CD4-positive, alpha-beta T cell treated with Interleukin-15 for 4 hours (primary cell): Measurements from ENCODE around the gene UBA52.
"Not testable (repeated sequence)": the region's sequence is repeated elsewhere in the genome, so short reads cannot be mapped to it uniquely, and the experiment has no call there.

Experiments
- DNase-seq: peaks from one replicate; pipeline ENCODE4 v3.0.0-alpha.2; 2020; ENCODE audit warnings: low spot score

The UBA52 gene

GRCh38 chr19:18571564-18572344 is at the start of gene UBA52:
Gene UBA52, plus strand, starts transcription at chr19:18571857. Its CDS starts 1,444 bp downstream, at chr19:18573301.
- peak; percentile 98 for DNase-seq

DNA sequence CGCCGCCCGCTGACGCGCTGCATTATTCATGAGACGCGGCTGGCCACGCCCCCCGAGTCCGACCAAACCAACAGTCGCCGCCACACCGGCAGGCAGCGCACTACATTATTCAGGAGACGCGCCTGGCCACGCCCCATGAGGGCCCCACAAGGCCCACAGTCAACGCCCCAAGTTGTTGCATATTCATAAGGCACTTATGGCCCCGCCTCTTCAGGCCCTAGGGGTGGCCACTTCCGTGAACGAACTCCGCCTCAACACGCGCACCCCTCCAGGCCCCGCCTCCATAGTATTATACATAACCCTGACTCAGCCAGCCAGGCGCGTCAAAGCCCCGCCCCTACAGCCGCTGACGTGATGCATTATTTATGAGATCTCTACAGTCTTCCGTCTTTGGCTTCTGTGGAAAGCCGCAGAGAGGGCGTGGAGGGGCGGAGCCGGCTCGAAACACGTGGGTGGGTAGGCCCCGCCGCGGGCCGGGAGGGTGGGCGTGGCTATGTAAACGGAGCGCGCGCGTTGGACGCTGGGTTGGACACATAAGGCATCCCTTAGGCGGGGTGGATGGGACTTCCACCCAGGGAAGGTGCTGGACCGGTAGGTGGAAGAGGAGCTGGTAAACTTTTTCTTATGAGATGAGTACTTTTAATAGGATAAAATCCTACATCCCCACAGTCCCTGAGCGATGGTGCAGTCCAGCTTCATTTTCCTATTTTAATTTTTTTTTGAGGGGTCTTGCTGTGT is 49.4 kb upstream of the UBA52 start:
- peak; percentile 100 for DNase-seq

DNA sequence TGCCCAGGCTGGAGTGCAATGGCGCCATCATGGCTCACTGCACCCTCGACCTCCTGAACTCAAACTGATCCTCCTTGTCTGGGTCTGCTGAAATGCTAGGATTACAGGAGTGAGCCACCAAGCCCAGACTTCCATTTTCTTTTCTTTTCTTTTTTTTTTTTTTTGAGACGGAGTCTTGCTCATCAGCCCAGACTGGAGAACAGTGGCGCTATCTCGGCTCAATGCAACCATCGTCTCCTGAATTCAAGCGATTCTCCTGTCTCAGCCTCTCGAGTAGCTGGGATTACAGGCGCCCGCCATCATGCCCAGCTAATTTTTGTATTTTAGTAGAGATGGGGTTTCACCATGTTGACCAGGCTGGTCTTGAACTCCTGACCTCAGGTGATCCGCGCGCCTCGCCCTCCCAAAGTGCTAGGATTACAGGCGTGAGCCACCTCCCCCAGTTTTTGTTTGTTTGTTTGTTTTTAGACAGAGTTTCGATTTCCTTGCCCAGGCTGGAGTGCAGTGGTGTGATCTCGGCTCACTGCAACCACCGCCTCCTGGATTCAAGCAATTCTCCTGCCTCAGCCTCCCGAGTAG is 48.7 kb upstream of the UBA52 start:
- not testable (repeated sequence) for DNase-seq

DNA sequence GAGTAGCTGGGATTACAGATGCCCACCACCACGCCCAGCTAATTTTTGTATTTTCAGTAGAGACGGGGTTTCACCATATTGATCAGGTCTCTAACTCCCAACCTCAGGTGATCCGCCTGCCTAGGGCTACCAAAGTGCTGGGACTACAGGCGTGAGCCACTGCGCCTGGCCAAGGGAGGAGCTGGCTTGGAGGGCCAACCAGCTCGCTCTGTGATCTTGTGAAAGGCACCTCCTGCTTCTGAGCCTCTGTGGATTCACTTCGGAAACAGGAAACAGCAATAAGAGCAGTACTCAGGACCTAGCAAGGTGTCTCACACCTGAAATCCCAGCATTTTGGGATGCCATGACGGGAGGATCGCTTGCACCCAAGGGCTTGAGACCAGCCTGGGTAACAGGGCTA is 47.8 kb upstream of the UBA52 start:
- no peak for DNase-seq

- no peak for DNase-seq
Measured at GRCh38 chr19:18526316-18526715, 45.3 kb upstream of the UBA52 start.

GRCh38 chr19:18529782-18530181 is 41.9 kb upstream of the UBA52 start:
- no peak for DNase-seq

DNA sequence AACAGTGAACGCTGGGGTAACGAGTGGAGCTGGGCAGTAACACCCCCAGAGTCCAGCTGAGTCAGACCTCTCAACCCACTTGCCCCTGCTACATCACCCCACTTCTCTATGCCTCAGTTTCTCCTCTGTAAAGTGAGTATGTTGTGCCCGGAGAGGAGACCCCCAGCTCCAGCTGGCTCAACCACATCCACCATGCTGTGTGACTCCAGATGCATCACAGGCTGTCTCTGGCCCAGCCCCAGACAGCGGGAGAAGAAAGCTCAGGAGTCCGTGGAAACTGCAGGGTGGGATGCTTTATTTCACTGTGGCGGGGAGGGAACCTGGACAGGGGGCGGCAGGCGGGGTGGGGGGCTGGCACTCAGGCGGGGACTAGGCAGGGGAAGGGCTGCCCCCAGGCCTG is 40.2 kb upstream of the UBA52 start:
- DNase-seq: no peak

DNA sequence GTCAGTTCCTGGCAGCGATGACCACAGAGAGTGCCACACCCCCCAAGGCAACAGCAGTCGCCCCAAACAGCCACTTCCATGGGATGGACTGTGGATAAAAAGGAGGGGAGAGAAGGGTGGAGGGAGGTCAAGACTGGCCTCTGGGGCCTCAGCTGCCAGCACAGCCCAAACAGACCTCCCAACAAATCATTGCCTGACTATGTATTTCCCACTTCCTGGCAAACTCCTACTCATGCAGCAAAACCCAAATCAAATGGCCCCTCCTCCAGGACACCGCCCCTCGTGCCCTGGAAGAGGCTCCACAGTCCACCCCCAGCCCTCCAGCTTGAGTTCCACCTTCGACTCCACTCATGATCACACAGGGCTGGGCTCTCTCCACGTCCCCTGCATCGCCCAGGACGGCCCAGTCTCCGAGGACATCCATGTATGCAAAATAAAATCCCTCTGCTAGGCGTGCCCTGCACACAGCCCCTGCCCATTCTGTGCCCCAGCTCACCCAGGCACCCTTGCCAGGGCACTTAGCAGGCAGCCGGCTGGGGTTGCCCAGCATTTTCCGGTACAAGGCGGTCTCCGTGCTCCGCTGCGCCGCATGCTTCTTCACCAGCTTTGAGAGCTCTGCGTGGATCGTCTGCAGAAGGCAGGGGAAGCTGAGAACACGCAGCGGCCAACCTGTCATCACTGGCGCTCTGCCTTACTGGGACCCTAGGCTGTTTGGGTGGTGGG is 39.3 kb upstream of the UBA52 start:
- DNase-seq: no peak

GRCh38 chr19:18533058-18533457 is 38.6 kb upstream of the UBA52 start:
- DNase-seq: no peak

DNA sequence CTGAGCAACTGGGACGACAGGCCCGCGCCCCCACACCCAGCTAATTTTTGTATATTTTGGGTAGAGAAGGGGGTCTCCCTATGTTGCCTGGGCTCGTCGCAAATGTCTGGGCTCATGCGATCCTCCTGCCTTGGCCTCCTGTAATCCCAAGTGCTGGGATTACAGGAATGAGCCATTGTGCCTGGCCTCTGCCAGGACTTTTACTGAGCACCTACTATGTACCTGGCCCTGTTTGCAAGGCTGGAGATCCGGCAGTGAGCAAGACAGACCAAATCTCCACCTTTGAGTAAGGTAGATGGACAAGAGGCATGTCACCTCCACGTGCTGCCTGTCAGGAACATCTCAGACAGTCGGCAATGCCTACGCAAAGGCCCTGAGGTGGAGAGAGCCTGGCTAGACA is 35.2 kb upstream of the UBA52 start:
- no peak for DNase-seq

GRCh38 chr19:18537431-18537830 is 34.2 kb upstream of the UBA52 start:
- DNase-seq: no peak

DNA sequence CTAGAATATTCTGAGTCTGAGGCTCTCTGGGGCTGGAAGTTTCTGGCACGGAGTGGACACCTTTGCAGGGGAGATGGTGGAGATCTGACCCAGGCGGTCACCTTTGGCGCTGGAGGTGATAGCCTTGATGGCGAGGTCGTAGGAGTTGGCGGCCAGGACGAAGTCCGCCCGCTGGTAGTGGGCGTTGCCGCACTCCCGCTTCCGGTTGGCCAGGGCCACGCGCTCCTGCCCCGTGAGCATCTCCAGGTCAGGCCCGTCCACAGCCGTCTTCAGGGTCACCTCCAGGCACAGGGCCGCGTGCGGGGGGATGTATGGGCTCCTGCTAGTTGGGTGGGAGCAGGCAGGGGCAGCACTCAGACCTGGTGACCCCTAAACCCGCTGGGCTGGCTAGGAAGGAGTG is 33.5 kb upstream of the UBA52 start:
- no peak for DNase-seq

DNA sequence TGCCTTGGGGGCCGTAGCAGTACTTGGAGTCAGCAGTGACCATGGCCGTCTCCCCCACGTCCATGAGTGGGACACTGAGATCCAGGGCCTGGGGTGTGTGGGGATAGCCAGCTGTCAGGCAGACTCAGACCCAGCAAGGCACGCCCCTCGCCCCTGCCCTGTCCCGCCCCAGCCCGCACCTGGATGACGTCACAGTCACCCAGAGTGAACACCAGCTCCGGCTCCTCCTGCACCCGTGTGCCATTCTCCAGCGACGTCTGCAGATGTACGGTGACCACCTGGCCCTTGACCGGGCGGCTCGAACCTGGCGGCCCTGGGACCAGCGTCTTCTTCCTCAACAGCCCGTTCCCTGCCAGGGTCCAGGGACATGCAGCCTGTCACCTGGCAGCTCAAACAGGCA is 32.3 kb upstream of the UBA52 start:
- no peak for DNase-seq

DNA sequence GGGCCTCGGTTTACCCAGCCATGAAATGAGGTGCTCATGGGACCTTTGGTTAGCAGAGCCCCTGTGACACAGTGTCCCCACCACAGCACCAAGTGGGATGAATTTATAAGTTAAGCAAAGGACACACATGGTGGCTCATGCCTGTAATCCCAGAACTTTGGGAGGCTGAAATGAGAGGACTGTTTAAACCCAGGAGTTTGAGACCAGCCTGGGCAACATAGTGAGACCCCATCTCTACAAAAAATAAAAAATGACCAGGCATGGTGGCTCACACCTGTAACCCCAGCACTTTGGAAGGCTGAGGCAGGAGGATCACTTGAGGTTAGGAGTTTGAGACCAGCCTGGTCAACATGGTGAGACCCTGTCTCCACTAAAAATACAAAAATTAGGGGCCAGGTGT is 31.5 kb upstream of the UBA52 start:
- DNase-seq: not testable (repeated sequence)

DNA sequence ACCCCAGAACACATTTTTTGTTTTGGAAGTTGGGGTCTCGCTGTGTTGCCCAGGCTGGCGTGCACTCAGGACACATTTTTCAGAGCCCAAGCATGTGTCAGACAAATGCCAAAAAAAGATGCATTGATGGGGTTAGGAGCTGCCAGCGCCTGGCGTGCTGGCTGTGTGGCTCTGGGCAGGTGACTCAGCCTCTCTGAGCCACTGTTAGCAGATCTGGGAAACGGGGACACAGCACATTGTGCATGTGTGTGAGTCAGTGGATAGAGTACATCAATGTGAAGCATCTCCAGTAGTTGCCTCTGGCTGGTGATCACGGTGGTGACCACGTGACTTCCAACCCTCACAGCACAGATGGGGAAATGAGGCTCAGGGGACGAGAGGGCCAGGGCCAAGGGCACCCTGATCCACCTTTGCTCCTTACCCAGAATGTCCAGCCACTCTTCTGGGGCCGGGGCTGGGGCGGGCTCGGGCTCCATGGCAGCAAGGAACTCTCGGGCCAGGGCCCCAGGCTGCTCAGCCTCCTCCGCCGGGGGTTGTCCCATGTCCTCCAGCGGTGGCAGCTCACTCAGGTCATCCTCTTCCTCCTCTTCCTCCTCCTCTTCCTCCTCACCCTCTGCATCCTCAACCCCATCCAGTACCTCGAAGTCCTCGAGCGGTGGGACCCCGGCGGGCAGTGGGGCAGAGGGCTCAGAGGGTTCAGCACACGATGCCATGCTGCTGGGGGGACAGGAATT is 30.2 kb upstream of the UBA52 start:
- no peak for DNase-seq

- no peak for DNase-seq
Measured at GRCh38 chr19:18541992-18542940, 29.4 kb upstream of the UBA52 start.

- DNase-seq: peak; percentile 93
Measured at GRCh38 chr19:18542941-18543813, 28.5 kb upstream of the UBA52 start, which contains the start of gene FKBP8. Gene FKBP8, minus strand, starts transcription at chr19:18543573. Its CDS starts 1,603 bp downstream, at chr19:18541970.

- peak; percentile 87 for DNase-seq
Measured at GRCh38 chr19:18543814-18544475, 27.7 kb upstream of the UBA52 start.

- DNase-seq: no peak
Measured at GRCh38 chr19:18551631-18552030, 20.0 kb upstream of the UBA52 start.
